ENCODE results near the gene CD58.

- TF ChIP-seq CBFB (CRISPR knock-in tag; IDR thresholded peaks at IDR 0.05; ENCODE audit: low read depth) (no peak), GABPB1 (CRISPR knock-in tag; IDR thresholded peaks at IDR 0.05) (peak; percentile 64; the same call in 1 of the 2 replicates), IRF2 (CRISPR knock-in tag; IDR thresholded peaks at IDR 0.05; ENCODE audit: borderline replicate concordance, low read depth) (no peak), CTCF (IDR thresholded peaks at IDR 0.05) (no peak), USF2 (CRISPR knock-in tag; IDR thresholded peaks at IDR 0.05) (no peak), HMGA2 (CRISPR knock-in tag; IDR thresholded peaks at IDR 0.05) (no peak)
Observed at GRCh38 chr1:116489231-116489697, 81.6 kb downstream of the CD58 start.
